Osteoblast (primary cell): ENCODE data around the gene PHF2. TPM values are rescaled to one million over a fixed set of nuclear protein-coding genes. Genes with fewer than 3 reads are reported as not detected.
"Not testable (repeated sequence)": the region's sequence is repeated elsewhere in the genome, so short reads cannot be mapped to it uniquely, and the experiment has no call there.

Source experiments
- DNase-seq: peaks from one replicate; pipeline ENCODE4 v3.0.0; 2011; ENCODE audit warnings: low spot score, mixed read lengths; ENCODE audit not compliant: insufficient read length; ENCODE audit errors: missing footprints
- H2AFZ ChIP-seq: 2 replicates; pipeline ENCODE4 v1.6.0; 2011; ENCODE audit warnings: mild to moderate bottlenecking, low read length
- H3K27ac ChIP-seq: 2 replicates; pipeline ENCODE4 v1.5.1; 2011; ENCODE audit warnings: mild to moderate bottlenecking, low read depth, low read length, moderate library complexity
- H3K27me3 ChIP-seq: 2 replicates; pipeline ENCODE4 v1.6.0; 2012; ENCODE audit warnings: mild to moderate bottlenecking, control low read depth, inconsistent platforms, low read length, moderate library complexity; ENCODE audit not compliant: insufficient read depth
- H3K36me3 ChIP-seq: 2 replicates; pipeline ENCODE4 v1.5.1; 2011; ENCODE audit warnings: mild to moderate bottlenecking, low read length, control low read depth, moderate library complexity; ENCODE audit not compliant: insufficient read depth
- H3K4me1 ChIP-seq: 2 replicates; pipeline ENCODE4 v1.5.1; 2011; ENCODE audit warnings: mild to moderate bottlenecking, low read length, control low read depth, moderate library complexity; ENCODE audit not compliant: insufficient read depth
- H3K4me2 ChIP-seq: 2 replicates; pipeline ENCODE4 v1.6.0; 2011; ENCODE audit warnings: mild to moderate bottlenecking, low read length; ENCODE audit not compliant: insufficient read depth
- H3K4me3 ChIP-seq: fragments of 200-600 bp; sonication (generic); 3 replicates; pipeline ENCODE4 v1.5.1; 2012; ENCODE audit warnings: mild to moderate bottlenecking, low read length, inconsistent platforms; ENCODE audit not compliant: insufficient read depth
- H3K79me2 ChIP-seq: 2 replicates; pipeline ENCODE4 v1.6.0; 2012; ENCODE audit warnings: mild to moderate bottlenecking, low read length, control low read depth, inconsistent platforms; ENCODE audit not compliant: insufficient read depth
- H3K9me3 ChIP-seq: 2 replicates; pipeline ENCODE4 v1.5.1; 2011; ENCODE audit warnings: low read depth, low read length, control low read depth
- H4K20me1 ChIP-seq: 2 replicates; pipeline ENCODE4 v1.6.0; 2012; ENCODE audit warnings: mild to moderate bottlenecking, low read length, control low read depth; ENCODE audit not compliant: insufficient read depth
- total RNA-seq: library from RNA; depleted of rRNA; stranded (reverse); fragments of >200 nt; gene quantifications from 2 replicates; pipeline ENCODE4 v1.2.3, GENCODE V29; 2012
- TF ChIP-seq, protein P1 (sequence below): IDR thresholded peaks from 2 replicates; pipeline ENCODE4 v1.5.1; 2011; ENCODE audit warnings: mild to moderate bottlenecking, low read depth, low read length, moderate library complexity; ENCODE audit errors: extremely low read depth

Gene PHF2
- total RNA-seq, 1 donor, result 14.8 TPM

GRCh38 chr9:93669116-93669957 is 93.0 kb downstream of the PHF2 start:
- peaks cover 27% of the 10 kb centered on the region for H4K20me1 ChIP-seq
- H3K4me1 ChIP-seq, result no peaks in the 10 kb centered on the region
- H2AFZ ChIP-seq, result no peak overlapping the region
- peak; percentile 96 for DNase-seq
- H3K27ac ChIP-seq, result no peak overlapping the region
- no peaks in the 10 kb centered on the region for H3K79me2 ChIP-seq
- H3K36me3 ChIP-seq, result no peaks in the 10 kb centered on the region
- H3K4me2 ChIP-seq, result no peak overlapping the region
- TF ChIP-seq, protein P1, sequence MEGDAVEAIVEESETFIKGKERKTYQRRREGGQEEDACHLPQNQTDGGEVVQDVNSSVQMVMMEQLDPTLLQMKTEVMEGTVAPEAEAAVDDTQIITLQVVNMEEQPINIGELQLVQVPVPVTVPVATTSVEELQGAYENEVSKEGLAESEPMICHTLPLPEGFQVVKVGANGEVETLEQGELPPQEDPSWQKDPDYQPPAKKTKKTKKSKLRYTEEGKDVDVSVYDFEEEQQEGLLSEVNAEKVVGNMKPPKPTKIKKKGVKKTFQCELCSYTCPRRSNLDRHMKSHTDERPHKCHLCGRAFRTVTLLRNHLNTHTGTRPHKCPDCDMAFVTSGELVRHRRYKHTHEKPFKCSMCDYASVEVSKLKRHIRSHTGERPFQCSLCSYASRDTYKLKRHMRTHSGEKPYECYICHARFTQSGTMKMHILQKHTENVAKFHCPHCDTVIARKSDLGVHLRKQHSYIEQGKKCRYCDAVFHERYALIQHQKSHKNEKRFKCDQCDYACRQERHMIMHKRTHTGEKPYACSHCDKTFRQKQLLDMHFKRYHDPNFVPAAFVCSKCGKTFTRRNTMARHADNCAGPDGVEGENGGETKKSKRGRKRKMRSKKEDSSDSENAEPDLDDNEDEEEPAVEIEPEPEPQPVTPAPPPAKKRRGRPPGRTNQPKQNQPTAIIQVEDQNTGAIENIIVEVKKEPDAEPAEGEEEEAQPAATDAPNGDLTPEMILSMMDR, result no peak
- no peaks in the 10 kb centered on the region for H3K9me3 ChIP-seq
- H3K4me3 ChIP-seq, result no peak overlapping the region
- H3K27me3 ChIP-seq, result no peaks in the 10 kb centered on the region

DNA sequence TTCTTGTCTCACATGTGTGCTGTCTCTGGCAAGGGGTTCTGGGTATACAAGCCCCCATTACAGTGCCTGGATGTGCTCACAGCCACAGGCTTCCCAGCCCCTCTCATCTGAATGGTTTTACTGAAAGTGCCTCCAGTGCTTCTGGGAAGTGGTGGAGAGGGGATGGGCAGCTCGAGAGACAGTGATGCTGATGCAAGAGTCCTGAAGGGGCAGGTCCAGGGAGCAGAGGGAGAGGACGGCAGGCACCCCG is 93.5 kb downstream of the PHF2 start:
- Histone ChIP-seq H2AFZ (no peak overlapping the region), H3K79me2 (no peaks in the 10 kb centered on the region), H3K36me3 (no peaks in the 10 kb centered on the region), H3K9me3 (no peaks in the 10 kb centered on the region), H3K27ac (no peak overlapping the region), H4K20me1 (peaks cover 27% of the 10 kb centered on the region), H3K4me3 (no peak overlapping the region), H3K4me2 (no peak overlapping the region), H3K4me1 (no peaks in the 10 kb centered on the region), H3K27me3 (no peaks in the 10 kb centered on the region)
- TF ChIP-seq, protein P1, result no peak
- DNase-seq, result peak; percentile 87

DNA sequence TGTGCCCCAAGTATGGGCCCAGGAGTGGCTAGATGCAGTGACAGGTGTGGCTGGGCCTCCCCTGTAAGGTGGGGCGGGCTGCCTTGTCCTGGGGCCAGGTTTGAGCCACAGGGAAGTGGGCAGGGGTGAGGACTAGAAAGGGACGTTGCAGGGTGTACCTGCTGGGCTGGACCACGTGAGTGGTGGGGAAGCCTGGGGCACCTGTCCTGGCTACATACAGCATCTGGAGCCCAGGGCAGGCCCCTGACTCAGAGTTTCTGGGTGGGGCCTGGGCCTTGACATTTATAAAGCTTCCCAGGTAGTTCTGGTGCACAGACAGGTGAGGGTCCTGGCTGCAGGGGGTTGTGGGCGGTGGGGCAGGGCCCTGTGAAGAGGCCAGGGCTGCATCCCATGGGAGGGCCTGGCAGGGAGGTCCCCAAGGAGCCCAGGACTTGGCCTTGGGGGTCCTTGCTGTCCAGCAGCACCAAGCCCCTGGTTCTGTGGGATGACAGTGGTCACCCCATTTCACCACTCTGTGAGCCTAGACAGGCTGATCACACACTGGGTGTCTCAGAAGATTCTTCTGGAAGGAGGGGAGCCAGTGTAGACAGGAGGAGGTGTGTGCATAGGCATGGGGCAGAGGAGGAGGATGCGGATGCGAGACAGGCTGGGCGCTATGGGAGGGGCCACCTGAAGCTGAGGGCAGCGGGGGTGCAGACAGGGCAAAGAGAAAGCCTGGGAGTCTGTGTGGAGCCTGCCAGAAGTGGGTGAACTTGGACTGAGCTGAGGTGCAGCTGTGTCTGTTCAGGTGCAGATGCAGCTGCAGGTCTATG is 94.0 kb downstream of the PHF2 start:
- H3K27ac ChIP-seq, result no peak overlapping the region
- no peaks in the 10 kb centered on the region for H3K79me2 ChIP-seq
- no peaks in the 10 kb centered on the region for H3K4me1 ChIP-seq
- H3K36me3 ChIP-seq, result no peaks in the 10 kb centered on the region
- H3K27me3 ChIP-seq, result no peaks in the 10 kb centered on the region
- H4K20me1 ChIP-seq, result peaks cover 27% of the 10 kb centered on the region
- TF ChIP-seq, protein P1, result no peak
- no peaks in the 10 kb centered on the region for H3K9me3 ChIP-seq
- H2AFZ ChIP-seq, result no peak overlapping the region
- H3K4me2 ChIP-seq, result no peak overlapping the region
- DNase-seq, result peak; percentile 94
- no peak overlapping the region for H3K4me3 ChIP-seq

DNA sequence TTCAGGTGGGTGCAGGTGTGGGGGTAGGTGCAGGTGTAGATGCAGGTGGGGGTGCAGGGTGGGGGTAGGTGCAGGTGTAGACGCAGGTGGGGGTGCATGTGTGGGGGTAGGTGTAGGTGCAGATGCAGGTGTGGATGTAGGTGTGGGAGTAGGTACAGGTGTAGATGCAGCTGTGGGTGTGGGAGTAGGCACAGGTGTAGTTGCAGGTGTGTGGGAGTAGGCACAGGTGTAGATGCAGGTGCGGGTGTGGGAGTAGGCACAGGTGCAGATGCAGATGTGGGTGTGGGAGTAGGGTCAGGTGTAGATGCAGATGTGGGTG is 94.6 kb downstream of the PHF2 start:
- no peaks in the 10 kb centered on the region for H3K9me3 ChIP-seq
- H3K4me2 ChIP-seq, result no peak overlapping the region
- no peaks in the 10 kb centered on the region for H3K36me3 ChIP-seq
- no peaks in the 10 kb centered on the region for H3K79me2 ChIP-seq
- no peaks in the 10 kb centered on the region for H3K27me3 ChIP-seq
- no peaks in the 10 kb centered on the region for H3K4me1 ChIP-seq
- peaks cover 27% of the 10 kb centered on the region for H4K20me1 ChIP-seq
- H3K4me3 ChIP-seq, result no peak overlapping the region
- H3K27ac ChIP-seq, result no peak overlapping the region
- H2AFZ ChIP-seq, result no peak overlapping the region
- DNase-seq, result peak; percentile 76
- TF ChIP-seq, protein P1, result no peak

DNA sequence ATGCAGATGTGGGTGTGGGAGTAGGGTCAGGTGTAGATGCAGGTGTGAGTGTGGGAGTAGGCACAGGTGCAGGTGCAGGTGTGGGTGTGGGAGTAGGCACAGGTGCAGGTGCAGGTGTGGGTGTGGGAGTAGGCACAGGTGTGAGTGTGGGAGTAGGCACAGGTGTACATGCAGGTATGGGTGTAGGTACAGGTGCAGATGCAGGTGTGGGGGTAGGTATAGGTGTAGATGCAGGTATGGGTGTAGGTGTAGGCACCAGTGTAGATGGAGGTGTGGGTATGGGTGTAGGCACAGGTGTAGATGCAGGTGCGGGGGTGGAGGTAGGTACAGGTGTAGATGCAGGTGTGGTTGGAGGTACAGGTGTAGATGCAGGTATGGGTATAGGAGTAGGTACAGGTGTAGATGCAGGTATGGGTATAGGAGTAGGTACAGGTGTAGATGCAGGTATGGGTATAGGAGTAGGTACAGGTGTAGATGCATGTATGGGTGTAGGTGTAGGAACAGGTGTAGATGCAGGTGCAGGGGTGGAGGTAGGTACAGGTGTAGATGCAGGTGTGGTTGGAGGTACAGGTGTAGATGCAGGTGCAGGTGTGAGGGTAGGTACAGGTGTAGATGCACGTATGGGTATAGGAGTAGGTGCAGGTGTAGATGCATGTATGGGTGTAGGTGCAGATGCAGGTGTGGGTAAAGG is 96.1 kb downstream of the PHF2 start:
- H3K4me1 ChIP-seq, H2AFZ ChIP-seq, DNase-seq, H3K27me3 ChIP-seq, H3K79me2 ChIP-seq, H3K36me3 ChIP-seq, H3K4me3 ChIP-seq, H3K27ac ChIP-seq, H3K9me3 ChIP-seq, H3K4me2 ChIP-seq: not testable (repeated sequence)
- H4K20me1 ChIP-seq, result peaks cover 27% of the 10 kb centered on the region
